HEK293T (cell line): ENCODE measurements around the gene CDON.

Experiments
- ARNT ChIP-seq: fragments of 450-650 bp; IDR thresholded peaks from 2 replicates; pipeline ENCODE4 v1.6.1; 2017; ENCODE audit warnings: mild to moderate bottlenecking
- FOXA1 ChIP-seq: fragments of 450-650 bp; IDR thresholded peaks from 2 replicates; pipeline ENCODE4 v1.6.1; 2016; ENCODE audit warnings: mild to moderate bottlenecking
- FOXM1 ChIP-seq: fragments of 450-650 bp; IDR thresholded peaks from 2 replicates; pipeline ENCODE4 v1.6.1; 2017; ENCODE audit warnings: mild to moderate bottlenecking, borderline replicate concordance
- HDGF ChIP-seq: fragments of 450-650 bp; IDR thresholded peaks from 2 replicates; pipeline ENCODE4 v1.6.1; 2017; ENCODE audit warnings: antibody characterized with exemption, borderline replicate concordance
- L3MBTL2 ChIP-seq: fragments of 450-650 bp; conservative IDR thresholded peaks from 2 replicates; pipeline ENCODE4 v1.6.1; 2016; ENCODE audit warnings: mild to moderate bottlenecking
- LEF1 ChIP-seq: fragments of 450-650 bp; IDR thresholded peaks from 2 replicates; pipeline ENCODE4 v1.6.1; 2017; ENCODE audit warnings: mild to moderate bottlenecking, borderline replicate concordance
- ZNF384 ChIP-seq: fragments of 450-650 bp; IDR thresholded peaks from 2 replicates; pipeline ENCODE4 v1.6.1; 2016

GRCh38 chr11:125941619-125942611, 120.8 kb downstream of the CDON start:
- TF ChIP-seq L3MBTL2 = no peak
- TF ChIP-seq FOXA1 = no peak
- no peak for TF ChIP-seq HDGF
- no peak for TF ChIP-seq LEF1
- no peak for TF ChIP-seq ARNT
- no peak for TF ChIP-seq FOXM1
- TF ChIP-seq ZNF384 = no peak
